GM18907 (cell line): Measurements from ENCODE around the gene OCA2.

Experiments
- ATAC-seq: cut with Tn5 transposase; IDR thresholded peaks from one replicate; pipeline ENCODE4 v1.9.1; 2021; ENCODE audit warnings: mild to moderate bottlenecking, moderate library complexity; ENCODE audit not compliant: unreplicated experiment

The OCA2 gene

GRCh38 chr15:27889258-27889657 is 209.9 kb downstream of the OCA2 start:
- ATAC-seq = no peak

GRCh38 chr15:27885201-27885600 is 213.9 kb downstream of the OCA2 start:
- ATAC-seq = no peak

DNA sequence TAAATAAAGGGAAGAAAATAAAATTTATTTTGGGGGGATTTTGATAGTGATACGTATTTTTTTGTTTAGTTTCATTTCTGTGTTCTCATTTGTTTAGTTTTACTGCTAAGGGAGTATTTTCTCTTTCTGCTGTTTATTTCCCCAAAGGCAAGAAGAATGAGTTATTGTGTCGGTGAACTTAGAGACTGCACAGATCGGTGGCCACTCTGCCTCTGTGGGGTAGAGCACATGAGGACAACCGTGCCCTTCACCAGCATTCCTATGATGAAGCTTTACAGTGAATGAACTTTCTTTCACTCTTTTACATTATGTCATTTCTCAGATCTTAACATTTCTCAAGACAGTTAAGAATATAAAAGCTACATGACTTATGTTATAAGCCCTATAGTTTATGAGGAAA is 214.4 kb downstream of the OCA2 start:
- no peak for ATAC-seq

- no peak for ATAC-seq
These were observed 220.3 kb downstream of the OCA2 start for GRCh38 chr15:27878841-27879240.

GRCh38 chr15:27873828-27874227 is 225.3 kb downstream of the OCA2 start:
- ATAC-seq = no peak

DNA sequence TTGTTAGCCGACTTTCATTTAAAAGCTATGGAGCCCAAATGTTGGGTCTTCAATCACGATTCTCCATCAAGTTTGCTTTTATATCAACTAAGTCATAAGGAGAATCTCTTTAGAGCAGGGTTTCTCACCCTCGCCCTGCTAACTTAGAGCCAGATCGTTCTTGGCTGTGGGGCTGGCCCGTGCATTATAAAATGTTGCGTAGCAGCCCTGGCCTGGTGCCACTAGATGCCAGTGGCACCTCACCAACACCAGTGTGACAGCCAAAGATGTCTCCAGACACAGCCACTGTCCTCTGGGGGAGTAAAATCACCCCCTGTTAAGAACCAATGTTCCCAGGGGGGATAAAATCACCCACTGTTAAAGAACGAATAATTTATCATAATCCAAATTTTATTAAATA is 226.1 kb downstream of the OCA2 start:
- ATAC-seq = no peak

- ATAC-seq = no peak
These were observed 226.8 kb downstream of the OCA2 start for GRCh38 chr15:27872355-27872754.

GRCh38 chr15:27871902-27872260 is 227.2 kb downstream of the OCA2 start:
- ATAC-seq = no peak

- no peak for ATAC-seq
These were observed 227.8 kb downstream of the OCA2 start for GRCh38 chr15:27871078-27871901.

DNA sequence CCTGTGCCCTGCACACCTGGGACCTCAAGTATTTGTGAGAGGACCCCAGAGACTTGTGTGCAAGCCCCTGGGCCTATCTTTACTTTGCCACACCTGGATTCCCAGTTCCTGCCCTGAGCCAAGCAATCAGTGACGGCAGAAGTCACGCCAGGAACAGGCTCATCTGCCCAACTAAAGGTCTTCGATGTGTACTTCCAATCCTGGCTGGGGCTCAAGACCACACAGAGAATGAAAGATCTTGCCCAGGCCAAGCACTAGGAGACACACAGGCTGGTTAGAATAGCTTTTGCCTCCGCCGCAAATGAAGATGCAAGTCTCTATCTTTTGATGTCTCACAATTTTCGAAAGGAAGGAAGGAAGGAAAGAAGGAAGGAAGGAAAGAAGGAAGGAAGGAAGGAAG is 228.8 kb downstream of the OCA2 start:
- no peak for ATAC-seq

DNA sequence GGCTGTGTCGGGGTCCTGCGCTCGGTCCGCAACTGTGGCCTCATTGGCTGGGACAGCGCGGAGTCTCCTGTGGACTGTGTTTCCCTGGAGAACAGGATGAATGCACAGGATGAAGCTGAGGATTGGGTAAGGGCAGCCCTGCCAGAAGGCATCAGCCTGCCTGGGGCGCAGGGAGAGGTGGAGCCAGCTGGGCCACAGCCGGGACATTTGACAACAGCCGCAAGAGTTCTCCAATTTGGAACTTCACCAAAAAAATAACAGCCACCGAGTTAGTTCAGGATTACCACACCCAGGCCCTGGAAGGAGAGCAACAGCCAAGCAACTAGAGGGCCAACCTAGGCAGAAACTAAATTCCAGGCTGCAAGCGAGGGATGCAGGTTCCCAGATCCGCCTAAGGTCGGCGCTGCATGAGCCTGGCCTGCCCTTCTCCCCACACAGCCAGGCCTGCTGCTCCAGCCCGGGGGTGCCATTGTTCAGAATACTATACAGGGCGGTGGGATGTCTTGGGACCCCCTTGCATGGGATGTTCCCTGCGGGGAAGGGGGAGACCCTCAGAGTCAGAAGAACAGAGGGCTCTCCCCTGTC is 229.3 kb downstream of the OCA2 start:
- no peak for ATAC-seq

DNA sequence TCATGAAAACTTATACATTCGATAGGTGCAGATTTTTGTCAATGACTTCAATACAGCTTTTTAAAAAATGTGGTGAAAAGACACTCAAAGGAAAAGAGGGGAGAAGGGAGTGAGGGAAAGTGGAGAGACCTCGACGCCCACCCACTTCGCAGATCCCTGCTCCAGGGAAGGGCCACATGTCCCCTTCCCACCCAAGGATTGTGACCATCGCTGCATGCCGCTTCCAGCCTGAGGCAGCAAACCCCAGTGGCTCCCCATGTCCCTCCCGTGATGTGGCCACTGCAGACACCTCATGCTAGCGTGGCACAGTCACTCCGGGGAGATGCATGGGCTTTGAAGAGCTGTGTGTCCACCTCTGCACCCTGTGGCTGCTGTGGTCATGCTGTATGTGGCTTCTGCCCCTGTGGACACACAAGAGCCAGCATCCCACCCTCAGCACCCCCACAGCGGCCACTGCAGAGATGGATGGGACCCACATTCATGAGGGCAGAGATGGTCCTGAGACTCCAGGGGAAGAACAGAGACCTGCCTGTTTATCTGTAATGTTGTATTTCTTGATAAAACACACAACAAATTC is 230.2 kb downstream of the OCA2 start:
- ATAC-seq = no peak

DNA sequence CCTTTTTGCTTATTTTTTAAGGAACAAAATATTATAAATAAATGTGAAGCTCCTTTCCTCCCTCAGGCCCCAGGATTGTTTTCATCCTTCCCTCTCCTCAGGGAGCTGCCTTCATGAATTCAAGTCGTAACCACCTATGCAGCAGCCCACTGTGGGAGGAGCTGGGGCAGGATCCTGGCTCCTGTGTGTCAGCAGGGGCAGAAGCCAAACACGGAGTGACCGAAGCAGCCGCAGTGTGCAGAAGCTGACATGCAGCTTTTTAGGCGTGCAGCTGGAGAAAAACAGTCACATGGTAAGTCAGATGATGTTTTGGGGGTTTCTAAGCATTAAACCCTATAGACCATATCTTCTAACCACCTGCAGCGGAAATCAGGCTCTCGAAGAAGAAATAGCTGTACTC is 231.3 kb downstream of the OCA2 start:
- ATAC-seq = no peak

- ATAC-seq = no peak
These were observed 232.5 kb downstream of the OCA2 start for GRCh38 chr15:27866505-27867165.

- ATAC-seq = no peak
These were observed 233.2 kb downstream of the OCA2 start for GRCh38 chr15:27865926-27866325.

DNA sequence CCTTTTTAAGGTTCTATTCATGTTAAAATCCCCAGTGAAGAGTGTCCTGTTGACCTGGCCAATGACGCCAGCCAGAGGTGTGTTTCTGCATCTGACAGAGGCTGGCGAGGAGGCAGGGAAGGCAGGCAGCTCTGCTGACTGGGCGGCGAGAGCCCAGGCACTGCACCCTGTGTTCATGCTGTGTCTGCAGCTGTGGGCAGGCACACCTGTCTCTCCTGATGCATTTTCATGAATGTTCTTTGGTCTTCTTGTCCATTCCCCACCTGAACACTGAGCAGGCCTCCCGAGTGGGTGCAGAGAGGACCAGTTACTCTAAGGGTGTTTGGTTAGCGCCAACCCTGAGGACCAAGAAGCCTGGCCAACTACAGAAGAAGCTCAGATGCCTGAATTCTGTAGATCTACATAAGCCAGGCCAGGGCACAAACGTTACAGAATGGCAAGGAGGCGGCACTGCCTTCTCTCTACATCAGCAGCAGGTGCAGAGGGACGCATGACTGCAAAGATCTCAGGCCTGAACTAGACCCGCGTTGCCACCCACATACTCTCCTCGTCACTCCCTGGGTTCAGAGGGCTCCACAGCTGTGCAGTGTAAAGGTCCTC is 233.7 kb downstream of the OCA2 start:
- ATAC-seq = no peak

- no peak for ATAC-seq
These were observed 234.4 kb downstream of the OCA2 start for GRCh38 chr15:27864719-27865118.

- ATAC-seq = no peak
These were observed 235.0 kb downstream of the OCA2 start for GRCh38 chr15:27864086-27864485.

DNA sequence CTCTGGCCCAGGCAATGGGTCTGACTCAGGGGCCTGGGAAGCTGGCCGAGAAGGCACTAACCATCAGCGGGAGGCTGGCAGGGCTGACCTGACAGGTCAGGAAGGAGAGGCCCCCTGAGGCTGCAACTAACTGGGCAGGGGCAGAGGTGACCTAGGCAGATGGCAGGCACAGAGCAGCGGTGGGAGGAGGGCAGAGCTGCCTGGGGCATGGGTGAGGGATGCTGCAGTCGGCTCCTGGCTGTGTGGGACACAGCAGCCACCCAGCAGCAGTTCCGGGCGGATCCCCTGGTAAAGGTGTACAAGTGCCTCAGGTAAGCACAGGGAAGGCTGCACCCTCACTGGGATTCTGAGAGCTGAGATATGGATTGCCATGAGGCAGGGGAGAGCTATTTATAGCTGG is 236.1 kb downstream of the OCA2 start:
- no peak for ATAC-seq

- ATAC-seq = no peak
These were observed 237.9 kb downstream of the OCA2 start for GRCh38 chr15:27861171-27861570.

- ATAC-seq = no peak
These were observed 244.0 kb downstream of the OCA2 start for GRCh38 chr15:27855137-27855536.
